ENCODE measurements around the gene ARHGAP45.

DNA sequence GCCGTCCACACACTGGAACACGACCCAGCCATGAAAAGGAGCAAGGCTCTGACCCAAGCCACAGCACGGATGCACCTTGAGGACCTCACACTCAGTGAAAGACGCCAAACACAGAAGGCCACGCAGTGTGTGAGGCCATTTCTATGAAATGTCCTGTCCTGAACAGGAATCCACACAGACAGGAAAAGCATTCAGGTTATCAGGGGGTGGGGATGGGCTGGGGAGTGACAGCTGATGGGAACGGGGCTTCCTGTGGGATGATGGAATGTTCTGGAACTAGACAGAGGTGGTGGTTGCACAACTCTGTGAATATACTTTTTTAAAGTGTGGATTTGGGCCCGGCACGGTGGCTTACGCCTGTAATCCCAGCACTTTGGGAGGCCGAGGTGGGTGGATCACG, 67.5 kb downstream of the ARHGAP45 start:
- TF ChIP-seq CTCF (IDR thresholded peaks at IDR 0.05), result no peak
- no peak for TF ChIP-seq POLR2AphosphoS5 (IDR thresholded peaks at IDR 0.05)
- no peak for TF ChIP-seq EP300 (IDR thresholded peaks at IDR 0.05)
